Keratinocyte (primary cell): ENCODE measurements around the gene C2orf42. TPM values are rescaled to one million over a fixed set of nuclear protein-coding genes. Genes with fewer than 3 reads are reported as not detected.
A peak's percentile ranks its signal among the peaks of the same experiment; 100 is the strongest.

ENCODE experiments used
- DNase-seq: peaks from one replicate; pipeline ENCODE4 v3.0.0-alpha.2; 2011; ENCODE audit warnings: low read depth, missing footprints, low spot score
- FAIRE-seq: peaks from 2 replicates; lab custom pipeline; 2011; peaks lifted over from hg19 to GRCh38; lab: Jason Lieb, UNC
- H2AFZ ChIP-seq: 2 replicates; pipeline ENCODE4 v1.6.0; 2012; ENCODE audit warnings: low read length, control low read depth, inconsistent platforms; ENCODE audit not compliant: control insufficient read depth
- H3K27ac ChIP-seq: 2 replicates; pipeline ENCODE4 v1.5.1; 2011; ENCODE audit warnings: low read length; ENCODE audit not compliant: control insufficient read depth, insufficient read depth
- H3K27me3 ChIP-seq: 3 replicates; pipeline ENCODE4 v1.6.0; 2011; ENCODE audit warnings: low read length; ENCODE audit not compliant: control insufficient read depth, insufficient read depth; ENCODE audit errors: extremely low read depth
- H3K36me3 ChIP-seq, 2 experiments: 2 replicates in 1 of 2; 3 replicates in 1 of 2; pipeline ENCODE4 v1.5.1; 2011; ENCODE audit warnings: low read length in 2 of 2, mild to moderate bottlenecking in 1 of 2; ENCODE audit not compliant: control insufficient read depth in 2 of 2, insufficient read depth in 2 of 2; ENCODE audit errors: extremely low read depth in 1 of 2
- H3K4me1 ChIP-seq: 3 replicates; pipeline ENCODE4 v1.5.1; 2011; ENCODE audit warnings: low read length; ENCODE audit not compliant: control insufficient read depth, insufficient read depth; ENCODE audit errors: extremely low read depth
- H3K4me2 ChIP-seq: 3 replicates; pipeline ENCODE4 v1.6.0; 2011; ENCODE audit warnings: low read depth, low read length; ENCODE audit not compliant: control insufficient read depth, insufficient read depth; ENCODE audit errors: extremely low read depth
- H3K4me3 ChIP-seq, 3 experiments: fragments of 200-600 bp in 1 of 3; sonication (generic) in 1 of 3; 2 replicates in 2 of 3; 3 replicates in 1 of 3; pipeline ENCODE4 v1.5.1; 2011 to 2016; ENCODE audit warnings: low read length in 3 of 3, mild to moderate bottlenecking in 3 of 3, control low read depth in 2 of 3, inconsistent platforms in 1 of 3, low read depth in 1 of 3, mixed read lengths in 1 of 3, mixed run types in 1 of 3, moderate library complexity in 1 of 3; ENCODE audit not compliant: control insufficient read depth in 2 of 3, insufficient read depth in 2 of 3; ENCODE audit errors: extremely low read depth in 1 of 3
- H3K79me2 ChIP-seq: 2 replicates; pipeline ENCODE4 v1.6.0; 2012; ENCODE audit warnings: low read length; ENCODE audit not compliant: control insufficient read depth, insufficient read depth
- H3K9ac ChIP-seq: 3 replicates; pipeline ENCODE4 v1.6.0; 2011; ENCODE audit warnings: low read length; ENCODE audit not compliant: control insufficient read depth, insufficient read depth; ENCODE audit errors: extremely low read depth
- H3K9me1 ChIP-seq: 3 replicates; pipeline ENCODE4 v1.6.0; 2011; ENCODE audit warnings: low read length; ENCODE audit not compliant: control insufficient read depth, insufficient read depth; ENCODE audit errors: extremely low read depth
- H3K9me3 ChIP-seq: 2 replicates; pipeline ENCODE4 v1.5.1; 2012; ENCODE audit warnings: low read depth, low read length; ENCODE audit not compliant: control insufficient read depth
- H4K20me1 ChIP-seq: 3 replicates; pipeline ENCODE4 v1.6.0; 2011; ENCODE audit warnings: low read length; ENCODE audit not compliant: control insufficient read depth, insufficient read depth; ENCODE audit errors: extremely low read depth
- EZH2 ChIP-seq: IDR thresholded peaks from one replicate; pipeline ENCODE4 v1.6.1; 2012; ENCODE audit warnings: inconsistent platforms, mild to moderate bottlenecking, low read length, moderate library complexity
- dilution Hi-C: fragments of 300-500 bp; cut with MboI; formaldehyde crosslinking; loops from one replicate; pipeline ENCODE4 v1.7.0; 2020; ENCODE audit warnings: low sequenced_read_pairs; ENCODE audit not compliant: extremely low pct_ligation_motif_present
- polyA plus RNA-seq, 5 experiments: library from polyadenylated mRNA; depleted of rRNA in 3 of 5; stranded (reverse) in 3 of 5; stranded (forward) in 1 of 5; unstranded in 1 of 5; fragments of >200 nt; gene quantifications; 1 replicate in 1 of 5; 2 replicates in 3 of 5; 3 replicates in 1 of 5; pipeline versions ENCODE4 v1.2.1 to v1.2.3, GENCODE V29; 2011 to 2012; ENCODE audit warnings: missing spikeins in 2 of 5, low read depth in 1 of 5, low replicate concordance in 1 of 5
- TF ChIP-seq, protein P1 (sequence below), 3 experiments: IDR thresholded peaks in 1 of 3; conservative IDR thresholded peaks in 1 of 3; optimal IDR thresholded peaks in 1 of 3; 2 replicates in 2 of 3; 3 replicates in 1 of 3; pipeline versions ENCODE3 to v1.5.1; 2011; ENCODE audit warnings: low read length in 3 of 3, mild to moderate bottlenecking in 3 of 3, moderate library complexity in 2 of 3, control low read depth in 1 of 3, inconsistent platforms in 1 of 3; ENCODE audit not compliant: insufficient read depth in 2 of 3; ENCODE audit errors: extremely low read depth in 1 of 3

C2orf42 gene
- polyA plus RNA-seq, 1 donor (not counting 4 experiments of a cell fraction or from before 2014, with no cell fraction given): 9.3 TPM

DNA sequence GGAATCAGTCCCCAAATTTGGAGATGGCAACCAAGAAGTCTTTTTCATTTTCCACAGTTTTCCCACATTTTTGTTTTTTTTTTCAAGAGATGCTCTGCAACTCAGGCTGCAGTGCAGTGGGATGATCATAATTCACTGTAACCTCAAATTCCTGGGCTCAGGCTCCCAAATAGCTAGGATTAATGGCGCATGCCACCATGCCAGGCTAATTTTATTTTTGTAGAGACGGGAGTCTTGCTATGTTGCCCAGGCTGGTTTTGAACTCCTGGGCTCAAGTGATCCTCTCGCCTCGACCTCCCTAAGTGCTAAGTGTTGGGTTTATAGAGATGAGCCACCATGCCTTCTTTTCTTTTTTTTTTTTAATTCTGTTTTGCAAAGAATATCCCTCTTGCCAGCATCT, 68.3 kb downstream of the C2orf42 start:
- TF ChIP-seq, protein P1, sequence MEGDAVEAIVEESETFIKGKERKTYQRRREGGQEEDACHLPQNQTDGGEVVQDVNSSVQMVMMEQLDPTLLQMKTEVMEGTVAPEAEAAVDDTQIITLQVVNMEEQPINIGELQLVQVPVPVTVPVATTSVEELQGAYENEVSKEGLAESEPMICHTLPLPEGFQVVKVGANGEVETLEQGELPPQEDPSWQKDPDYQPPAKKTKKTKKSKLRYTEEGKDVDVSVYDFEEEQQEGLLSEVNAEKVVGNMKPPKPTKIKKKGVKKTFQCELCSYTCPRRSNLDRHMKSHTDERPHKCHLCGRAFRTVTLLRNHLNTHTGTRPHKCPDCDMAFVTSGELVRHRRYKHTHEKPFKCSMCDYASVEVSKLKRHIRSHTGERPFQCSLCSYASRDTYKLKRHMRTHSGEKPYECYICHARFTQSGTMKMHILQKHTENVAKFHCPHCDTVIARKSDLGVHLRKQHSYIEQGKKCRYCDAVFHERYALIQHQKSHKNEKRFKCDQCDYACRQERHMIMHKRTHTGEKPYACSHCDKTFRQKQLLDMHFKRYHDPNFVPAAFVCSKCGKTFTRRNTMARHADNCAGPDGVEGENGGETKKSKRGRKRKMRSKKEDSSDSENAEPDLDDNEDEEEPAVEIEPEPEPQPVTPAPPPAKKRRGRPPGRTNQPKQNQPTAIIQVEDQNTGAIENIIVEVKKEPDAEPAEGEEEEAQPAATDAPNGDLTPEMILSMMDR (optimal IDR thresholded peaks at IDR 0.05 in 1 of 3, IDR thresholded peaks at IDR 0.05 in 1 of 3, conservative IDR thresholded peaks at IDR 0.05 in 1 of 3; ENCODE audit: extremely low read depth in 1 of 3, insufficient read depth in 2 of 3, low read length in 3 of 3): no peak
- no peak for TF ChIP-seq EZH2
- H3K4me3 ChIP-seq: no peak overlapping the region
- H3K4me2 ChIP-seq: no peak overlapping the region
- H3K9me1 ChIP-seq: no peaks in the 10 kb centered on the region
- H3K9ac ChIP-seq: no peak overlapping the region
- DNase-seq: no peak
- no peak overlapping the region for H3K27ac ChIP-seq
- H3K4me1 ChIP-seq: peaks cover 17% of the 10 kb centered on the region
- no peaks in the 10 kb centered on the region for H3K9me3 ChIP-seq
- H3K36me3 ChIP-seq: no peaks in the 10 kb centered on the region
- H2AFZ ChIP-seq: no peak overlapping the region
- no peaks in the 10 kb centered on the region for H4K20me1 ChIP-seq
- dilution Hi-C loops: no loop called here
- H3K79me2 ChIP-seq: no peaks in the 10 kb centered on the region
- FAIRE-seq: no peak
- no peaks in the 10 kb centered on the region for H3K27me3 ChIP-seq

DNA sequence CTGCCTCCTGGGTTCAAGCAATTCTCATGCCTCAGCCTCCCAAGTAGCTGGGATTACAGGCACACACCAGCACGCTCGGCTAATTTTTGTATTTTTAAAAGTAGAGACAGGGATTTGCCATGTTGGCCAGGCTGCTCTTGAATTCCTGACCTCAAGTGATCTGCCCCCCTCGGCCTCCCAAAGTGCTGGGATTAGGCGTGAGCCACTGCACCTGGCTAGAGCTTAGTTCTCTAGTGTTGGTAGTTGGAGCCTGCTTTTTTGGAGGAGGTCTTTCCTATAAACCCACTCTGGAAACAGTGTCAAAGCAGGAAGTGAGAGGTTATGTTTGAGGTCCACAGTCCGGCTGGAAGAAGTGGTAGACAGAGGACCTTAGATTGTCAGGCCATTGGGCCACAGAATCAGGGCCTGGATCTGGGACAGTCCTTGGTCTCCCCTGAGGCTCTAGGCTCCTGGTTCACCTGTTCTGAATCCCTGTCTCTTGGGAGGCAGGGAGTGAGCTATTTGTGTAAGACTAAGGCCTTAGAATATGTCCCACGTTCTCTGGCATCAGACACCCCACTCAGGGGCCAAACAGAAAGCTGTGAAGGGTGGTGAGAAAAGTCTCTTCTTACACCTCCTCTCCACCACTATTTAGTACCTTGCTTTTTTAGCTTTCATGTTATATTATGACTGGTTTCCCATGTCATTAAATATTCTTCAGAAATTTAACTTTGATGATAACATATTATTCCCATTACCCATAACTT, 69.0 kb downstream of the C2orf42 start:
- dilution Hi-C loops: no loop called here
- Histone ChIP-seq H3K79me2 (no peaks in the 10 kb centered on the region), H3K4me2 (no peak overlapping the region), H3K4me3 (no peak overlapping the region), H3K4me1 (peaks cover 17% of the 10 kb centered on the region), H2AFZ (peak overlapping the region; percentile 30), H3K9ac (no peak overlapping the region), H3K27me3 (no peaks in the 10 kb centered on the region), H3K27ac (no peak overlapping the region), H3K9me1 (no peaks in the 10 kb centered on the region), H4K20me1 (no peaks in the 10 kb centered on the region), H3K36me3 (no peaks in the 10 kb centered on the region), H3K9me3 (no peaks in the 10 kb centered on the region)
- TF ChIP-seq, protein P1 (optimal IDR thresholded peaks at IDR 0.05 in 1 of 3, IDR thresholded peaks at IDR 0.05 in 1 of 3, conservative IDR thresholded peaks at IDR 0.05 in 1 of 3; ENCODE audit: extremely low read depth in 1 of 3, insufficient read depth in 2 of 3, low read length in 3 of 3): no peak
- no peak for TF ChIP-seq EZH2
- DNase-seq: no peak
- FAIRE-seq: no peak
